MM.1S (cell line): ENCODE results near the gene RAB11A.

Experiments used
- DNase-seq: peaks from one replicate; pipeline ENCODE4 v3.0.0-alpha.2; 2015
- H2AFZ ChIP-seq: fragments of 300-600 bp; sonication (generic); 2 replicates; pipeline ENCODE4 v1.6.0; 2016; ENCODE audit warnings: antibody characterized with exemption, low read length
- H3F3A ChIP-seq: fragments of 300-600 bp; sonication (generic); 2 replicates; pipeline ENCODE4 v1.6.1; 2016; ENCODE audit warnings: mild to moderate bottlenecking, antibody characterized with exemption, low read length, moderate library complexity, mixed read lengths; ENCODE audit not compliant: insufficient read depth
- H3K27ac ChIP-seq: fragments of 300-600 bp; sonication (generic); 2 replicates; pipeline ENCODE4 v1.5.1; 2016; ENCODE audit warnings: mild to moderate bottlenecking, low read length
- H3K27me3 ChIP-seq: fragments of 300-600 bp; sonication (generic); replicated peaks from 2 replicates; pipeline ENCODE4 v1.6.0; 2016; ENCODE audit warnings: low read length; ENCODE audit not compliant: insufficient read depth
- H3K36me3 ChIP-seq: fragments of 300-600 bp; sonication (generic); replicated peaks from 2 replicates; pipeline ENCODE4 v1.6.1; 2016; ENCODE audit warnings: mild to moderate bottlenecking, low read length, mixed read lengths; ENCODE audit not compliant: insufficient read depth
- H3K4me1 ChIP-seq: fragments of 300-600 bp; sonication (generic); 2 replicates; pipeline ENCODE4 v1.6.1; 2016; ENCODE audit warnings: low read length, mixed read lengths
- H3K4me2 ChIP-seq: fragments of 300-600 bp; sonication (generic); 2 replicates; pipeline ENCODE4 v1.6.0; 2016; ENCODE audit warnings: low read depth, low read length
- H3K4me3 ChIP-seq: fragments of 300-600 bp; sonication (generic); 2 replicates; pipeline ENCODE4 v1.5.1; 2016; ENCODE audit warnings: low read length, mixed read lengths
- H3K79me2 ChIP-seq: fragments of 300-600 bp; sonication (generic); 2 replicates; pipeline ENCODE4 v1.6.1; 2016; ENCODE audit warnings: mixed run types, low read length, mixed read lengths
- H3K9ac ChIP-seq: fragments of 300-600 bp; sonication (generic); 2 replicates; pipeline ENCODE4 v1.6.1; 2016; ENCODE audit warnings: low read length, mixed read lengths
- H3K9me2 ChIP-seq: fragments of 300-600 bp; sonication (generic); replicated peaks from 2 replicates; pipeline ENCODE4 v1.6.1; 2016; ENCODE audit warnings: mild to moderate bottlenecking, low read length, mixed read lengths; ENCODE audit not compliant: insufficient read depth
- H3K9me3 ChIP-seq: fragments of 300-600 bp; sonication (generic); replicated peaks from 2 replicates; pipeline ENCODE4 v1.6.1; 2016; ENCODE audit warnings: mild to moderate bottlenecking, low read length, mixed read lengths; ENCODE audit not compliant: insufficient read depth
- H4K20me1 ChIP-seq: fragments of 300-600 bp; sonication (generic); 2 replicates; pipeline ENCODE4 v1.6.1; 2016; ENCODE audit warnings: mild to moderate bottlenecking, low read length, moderate library complexity, mixed read lengths; ENCODE audit not compliant: insufficient read depth
- EZH2 ChIP-seq: fragments of 300-600 bp; sonication (generic); optimal IDR thresholded peaks from 2 replicates; pipeline ENCODE3; 2017; ENCODE audit warnings: low read depth, mild to moderate bottlenecking, antibody characterized with exemption, low read length, mixed read lengths
- EZH2phosphoT487 ChIP-seq: fragments of 300-600 bp; sonication (generic); IDR thresholded peaks from 2 replicates; pipeline ENCODE4 v1.6.1; 2018; ENCODE audit warnings: antibody characterized with exemption, low read length
- TF ChIP-seq, protein P1 (sequence below): fragments of 300-600 bp; sonication (generic); IDR thresholded peaks from 2 replicates; pipeline ENCODE4 v1.5.1; 2016; ENCODE audit warnings: antibody characterized with exemption, low read length, mixed read lengths

The RAB11A gene

DNA sequence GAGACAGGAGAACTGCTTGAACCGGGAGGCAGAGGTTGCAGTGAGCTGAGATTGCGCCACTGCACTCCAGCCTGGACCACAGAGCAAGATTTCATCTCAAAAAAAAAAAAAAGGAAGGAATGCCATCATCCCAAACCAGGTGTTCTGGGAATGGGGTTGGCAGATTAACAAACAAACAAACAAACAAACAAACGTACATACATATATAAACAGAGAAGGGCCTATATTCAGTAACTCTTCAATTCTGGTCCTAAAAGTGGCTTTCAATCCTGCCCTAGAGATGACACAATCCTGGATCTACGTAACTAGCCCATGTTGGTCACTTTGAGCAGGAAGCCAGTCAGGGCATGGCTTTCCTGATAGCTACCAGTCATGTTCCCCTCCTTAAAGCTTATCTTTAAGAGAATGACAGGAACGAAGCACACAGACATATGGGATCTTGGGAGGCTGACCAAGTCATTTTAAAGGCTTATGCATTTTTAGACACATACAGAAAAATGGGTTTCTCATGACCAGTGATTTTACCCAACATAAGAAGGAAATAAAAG is 29.9 kb upstream of the RAB11A start:
- Histone ChIP-seq H3K4me3 (no peak overlapping the region), H3K27ac (no peak overlapping the region), H3K27me3 (no peaks in the 10 kb centered on the region), H3K4me2 (no peak overlapping the region), H3K9ac (no peak overlapping the region), H3K9me2 (no peaks in the 10 kb centered on the region), H2AFZ (no peak overlapping the region), H4K20me1 (no peaks in the 10 kb centered on the region), H3K36me3 (no peaks in the 10 kb centered on the region), H3K9me3 (no peaks in the 10 kb centered on the region), H3K79me2 (no peaks in the 10 kb centered on the region), H3K4me1 (no peaks in the 10 kb centered on the region), H3F3A (no peaks in the 10 kb centered on the region)
- no peak for DNase-seq
- TF ChIP-seq EZH2: no peak
- TF ChIP-seq, protein P1, sequence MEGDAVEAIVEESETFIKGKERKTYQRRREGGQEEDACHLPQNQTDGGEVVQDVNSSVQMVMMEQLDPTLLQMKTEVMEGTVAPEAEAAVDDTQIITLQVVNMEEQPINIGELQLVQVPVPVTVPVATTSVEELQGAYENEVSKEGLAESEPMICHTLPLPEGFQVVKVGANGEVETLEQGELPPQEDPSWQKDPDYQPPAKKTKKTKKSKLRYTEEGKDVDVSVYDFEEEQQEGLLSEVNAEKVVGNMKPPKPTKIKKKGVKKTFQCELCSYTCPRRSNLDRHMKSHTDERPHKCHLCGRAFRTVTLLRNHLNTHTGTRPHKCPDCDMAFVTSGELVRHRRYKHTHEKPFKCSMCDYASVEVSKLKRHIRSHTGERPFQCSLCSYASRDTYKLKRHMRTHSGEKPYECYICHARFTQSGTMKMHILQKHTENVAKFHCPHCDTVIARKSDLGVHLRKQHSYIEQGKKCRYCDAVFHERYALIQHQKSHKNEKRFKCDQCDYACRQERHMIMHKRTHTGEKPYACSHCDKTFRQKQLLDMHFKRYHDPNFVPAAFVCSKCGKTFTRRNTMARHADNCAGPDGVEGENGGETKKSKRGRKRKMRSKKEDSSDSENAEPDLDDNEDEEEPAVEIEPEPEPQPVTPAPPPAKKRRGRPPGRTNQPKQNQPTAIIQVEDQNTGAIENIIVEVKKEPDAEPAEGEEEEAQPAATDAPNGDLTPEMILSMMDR: no peak
- no peak for TF ChIP-seq EZH2phosphoT487

DNA sequence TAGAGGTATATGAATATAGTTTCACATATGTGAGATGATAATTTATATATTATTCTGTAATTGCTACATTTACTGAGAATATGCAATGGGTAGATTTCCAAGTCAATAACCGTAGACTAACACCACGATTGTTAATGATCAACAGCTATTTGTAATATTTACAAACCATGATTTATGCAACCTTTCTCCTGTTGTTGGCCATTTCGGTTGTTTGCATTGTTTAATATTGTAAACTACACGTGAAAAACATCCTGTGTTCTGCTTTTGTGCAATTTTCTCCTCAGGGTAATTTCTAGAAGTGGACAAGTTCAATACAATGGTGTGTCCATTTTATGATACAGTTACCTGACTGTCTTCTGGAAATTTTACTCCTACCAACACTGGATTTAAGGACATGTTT is 29.3 kb upstream of the RAB11A start:
- Histone ChIP-seq H3F3A (no peaks in the 10 kb centered on the region), H3K27ac (no peak overlapping the region), H4K20me1 (no peaks in the 10 kb centered on the region), H3K4me1 (no peaks in the 10 kb centered on the region), H2AFZ (no peak overlapping the region), H3K9me3 (no peaks in the 10 kb centered on the region), H3K27me3 (no peaks in the 10 kb centered on the region), H3K4me2 (no peak overlapping the region), H3K79me2 (no peaks in the 10 kb centered on the region), H3K36me3 (no peaks in the 10 kb centered on the region), H3K9me2 (no peaks in the 10 kb centered on the region), H3K9ac (no peak overlapping the region), H3K4me3 (no peak overlapping the region)
- DNase-seq: no peak
- TF ChIP-seq EZH2 (no peak), EZH2phosphoT487 (no peak)
- TF ChIP-seq, protein P1: no peak

DNA sequence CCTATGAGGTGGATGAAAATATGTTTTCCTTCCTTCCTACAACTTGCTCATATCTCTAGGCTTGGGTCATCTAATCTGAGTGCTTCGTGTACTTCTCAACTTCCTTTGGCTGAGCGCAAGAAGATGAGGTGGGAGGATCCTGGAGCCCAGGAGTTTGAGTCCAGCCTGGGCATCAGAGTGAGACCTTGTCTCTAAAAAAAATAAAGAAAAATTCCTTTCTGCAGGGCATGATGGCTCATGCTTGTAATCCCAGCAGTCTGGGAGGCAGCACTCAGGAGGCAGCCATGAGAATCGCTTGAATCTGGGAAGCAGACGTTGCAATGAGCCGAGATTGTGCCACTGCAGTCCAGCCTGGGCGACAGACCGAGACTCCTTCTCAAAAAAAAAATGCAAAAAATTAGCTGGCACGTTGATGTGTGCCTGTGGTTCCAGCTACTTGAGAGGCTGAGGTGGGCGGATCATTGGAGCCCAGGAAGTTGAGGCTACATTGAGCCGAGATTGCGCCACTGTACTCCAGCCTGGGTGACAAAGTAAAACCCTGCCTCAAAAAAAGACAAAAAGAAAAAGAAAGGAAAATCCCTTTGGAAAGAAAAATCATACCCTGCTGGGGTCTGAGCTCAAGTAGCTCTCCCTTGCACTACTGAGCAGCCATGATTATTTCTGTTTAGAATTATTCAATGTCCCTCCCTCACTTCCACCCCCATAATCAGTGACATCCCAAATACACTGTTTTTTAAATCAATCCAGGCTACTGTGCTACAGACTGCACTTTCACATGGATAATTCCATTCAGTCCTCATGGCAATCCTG is 28.0 kb upstream of the RAB11A start:
- Histone ChIP-seq H3K4me2 (no peak overlapping the region), H3K4me1 (no peaks in the 10 kb centered on the region), H3K79me2 (no peaks in the 10 kb centered on the region), H3K9ac (no peak overlapping the region), H3K27me3 (no peaks in the 10 kb centered on the region), H3K4me3 (no peak overlapping the region), H3K9me3 (no peaks in the 10 kb centered on the region), H4K20me1 (no peaks in the 10 kb centered on the region), H3K9me2 (no peaks in the 10 kb centered on the region), H3K36me3 (no peaks in the 10 kb centered on the region), H3F3A (no peaks in the 10 kb centered on the region), H3K27ac (no peak overlapping the region), H2AFZ (no peak overlapping the region)
- DNase-seq: no peak
- no peak for TF ChIP-seq EZH2
- TF ChIP-seq, protein P1: no peak
- no peak for TF ChIP-seq EZH2phosphoT487
